ENCODE data around the gene TBC1D16.
"Not testable (repeated sequence)": the region's sequence is repeated elsewhere in the genome, so short reads cannot be mapped to it uniquely, and the experiment has no call there.

Gene TBC1D16

DNA sequence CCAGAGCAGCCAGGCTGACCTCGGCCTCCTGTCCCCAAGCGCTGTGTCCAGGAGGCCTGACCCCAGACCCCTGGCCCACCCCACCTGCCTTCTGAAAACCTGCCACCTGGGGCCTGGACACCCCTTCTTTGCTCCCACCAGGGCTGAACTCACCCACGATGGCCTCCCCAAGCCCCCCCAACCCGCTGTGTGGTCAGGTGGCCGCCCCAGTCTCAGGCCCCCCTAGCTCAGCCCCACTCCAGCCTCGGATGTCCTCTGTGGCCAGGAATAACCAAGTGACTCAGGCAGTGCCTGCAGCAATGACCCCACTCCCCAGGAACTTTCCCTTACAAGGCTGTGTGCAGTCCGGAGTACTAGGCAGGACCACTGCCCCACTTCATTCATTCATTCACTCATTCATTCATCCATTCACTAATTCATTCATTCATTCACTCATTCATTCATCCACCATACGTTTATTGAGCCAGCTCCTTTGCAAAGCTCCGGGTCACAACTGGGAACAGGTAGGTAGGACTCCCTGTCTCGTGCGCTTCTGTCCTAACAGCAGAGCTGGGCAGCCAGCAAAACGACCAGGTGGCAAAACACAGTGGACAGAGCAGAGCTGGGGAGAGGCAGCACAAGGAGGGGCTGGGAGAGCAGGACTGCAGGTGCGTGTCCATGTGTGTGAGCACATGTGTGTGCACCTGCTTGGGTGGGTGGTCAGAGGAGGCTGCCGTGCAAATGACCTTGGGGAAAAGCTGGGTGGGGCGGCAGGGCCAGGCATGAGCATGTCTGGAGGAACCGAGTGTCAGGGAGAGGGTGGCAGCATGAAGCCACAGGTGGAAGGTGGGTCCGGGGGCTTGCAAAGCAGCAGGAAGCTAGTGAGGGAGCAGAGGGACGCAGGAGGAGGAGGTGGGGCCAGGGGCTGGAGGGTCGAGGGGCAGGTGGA lies 120.6 kb downstream of the TBC1D16 start:
- no peak for DNase-seq (ENCODE audit: low read depth in 2 of 2)

GRCh38 chr17:79913896-79914812 lies 121.5 kb downstream of the TBC1D16 start:
- no peak for DNase-seq (ENCODE audit: low read depth in 2 of 2)

- no peak for DNase-seq (ENCODE audit: low read depth in 2 of 2)
These were observed 122.2 kb downstream of the TBC1D16 start for GRCh38 chr17:79913451-79913850.

- no peak for DNase-seq (ENCODE audit: low read depth in 2 of 2)
These were observed 122.9 kb downstream of the TBC1D16 start for GRCh38 chr17:79912552-79913330.

DNA sequence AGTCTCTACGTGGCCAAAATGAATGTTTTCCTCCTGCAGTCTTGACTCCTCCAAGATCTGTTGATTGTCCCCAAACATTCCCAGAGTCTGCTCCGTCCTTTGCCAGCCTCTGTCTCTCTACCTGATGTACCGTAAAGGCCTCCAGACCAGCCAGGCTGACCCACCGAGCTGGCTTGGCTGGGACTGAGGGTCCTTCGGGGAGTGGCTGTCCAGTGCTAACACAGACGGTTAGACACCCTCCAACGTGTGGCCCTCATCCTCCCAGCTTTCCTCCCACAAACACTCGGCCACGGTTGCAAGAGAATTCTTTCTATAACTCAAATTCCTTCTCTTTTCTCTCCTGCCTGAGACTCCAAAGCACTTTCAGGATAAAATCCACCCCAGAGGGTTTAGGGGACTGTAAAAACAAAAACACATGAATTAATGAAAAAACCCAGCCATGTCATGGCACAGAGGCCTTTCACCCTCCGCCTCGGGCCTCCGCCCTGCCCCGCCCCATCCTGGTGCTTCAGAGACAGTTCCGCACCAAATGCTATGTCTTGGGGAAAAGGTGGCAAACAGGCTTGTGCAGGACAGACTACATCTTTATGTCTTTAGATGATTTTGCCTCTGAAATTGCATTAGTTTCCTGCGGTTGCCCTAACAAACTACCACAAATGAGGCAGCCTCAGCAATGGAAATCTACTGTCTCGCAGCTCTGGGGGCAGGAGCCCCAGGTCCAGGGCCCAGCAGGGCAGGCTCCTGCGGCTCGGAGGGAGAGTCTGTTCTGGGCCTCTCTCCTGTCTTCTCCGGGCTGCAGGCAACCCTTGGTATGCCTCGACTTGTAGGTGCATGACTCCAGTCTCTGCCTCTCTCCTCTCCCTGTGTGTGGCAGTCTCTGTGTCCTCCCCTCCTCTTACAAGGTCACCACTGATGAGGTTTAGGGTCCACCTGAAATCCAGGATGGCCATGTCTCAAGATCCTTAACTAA lies 124.0 kb downstream of the TBC1D16 start:
- DNase-seq (ENCODE audit: low read depth in 2 of 2) = no peak

DNA sequence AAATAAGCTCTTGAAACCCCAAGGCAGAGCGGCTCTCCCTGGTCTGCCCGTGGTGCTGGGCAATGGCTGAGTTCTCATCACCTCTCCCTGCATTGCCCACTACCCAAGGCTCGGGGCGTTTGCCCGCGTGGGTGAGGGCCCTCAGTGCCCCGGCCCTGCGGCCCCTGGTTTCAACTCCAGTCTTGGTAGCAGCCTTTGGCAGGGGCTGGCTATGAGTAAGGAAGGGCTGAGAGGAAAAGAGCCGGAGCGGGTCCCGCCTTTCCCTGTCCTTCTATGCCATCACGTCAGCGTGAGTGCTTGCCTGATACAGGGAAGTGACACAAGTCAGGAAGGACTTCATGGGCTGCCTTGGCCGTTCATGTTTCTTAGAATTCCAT lies 124.7 kb downstream of the TBC1D16 start:
- no peak for DNase-seq (ENCODE audit: low read depth in 2 of 2)

GRCh38 chr17:79909121-79909520 lies 126.6 kb downstream of the TBC1D16 start:
- DNase-seq (ENCODE audit: low read depth in 2 of 2) = no peak

- DNase-seq (ENCODE audit: low read depth in 2 of 2) = no peak
These were observed 127.8 kb downstream of the TBC1D16 start for GRCh38 chr17:79907850-79908249.

- DNase-seq (ENCODE audit: low read depth in 2 of 2) = no peak
These were observed 128.4 kb downstream of the TBC1D16 start for GRCh38 chr17:79907217-79907715.

DNA sequence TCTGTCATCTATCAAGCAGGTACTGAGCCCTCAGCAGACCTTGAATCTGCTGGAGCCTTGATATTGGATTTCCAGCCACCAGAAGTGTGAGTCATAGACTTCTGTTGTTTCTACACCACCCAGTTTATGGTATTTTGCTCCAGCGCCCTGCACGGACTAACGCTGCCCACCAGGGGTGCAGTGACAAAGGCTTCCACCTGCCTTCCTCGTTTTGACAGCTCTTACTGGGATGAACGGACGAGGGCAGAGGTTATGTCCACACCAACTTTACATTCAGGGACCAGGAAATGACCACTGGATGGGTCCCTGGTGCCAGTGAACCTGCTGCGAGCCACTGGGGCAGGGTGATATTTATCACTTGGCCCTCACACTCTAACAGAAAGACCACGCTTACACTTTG lies 129.8 kb downstream of the TBC1D16 start:
- DNase-seq (ENCODE audit: low read depth in 2 of 2) = no peak

- no peak for DNase-seq (ENCODE audit: low read depth in 2 of 2)
These were observed 130.8 kb downstream of the TBC1D16 start for GRCh38 chr17:79904865-79905264.

DNA sequence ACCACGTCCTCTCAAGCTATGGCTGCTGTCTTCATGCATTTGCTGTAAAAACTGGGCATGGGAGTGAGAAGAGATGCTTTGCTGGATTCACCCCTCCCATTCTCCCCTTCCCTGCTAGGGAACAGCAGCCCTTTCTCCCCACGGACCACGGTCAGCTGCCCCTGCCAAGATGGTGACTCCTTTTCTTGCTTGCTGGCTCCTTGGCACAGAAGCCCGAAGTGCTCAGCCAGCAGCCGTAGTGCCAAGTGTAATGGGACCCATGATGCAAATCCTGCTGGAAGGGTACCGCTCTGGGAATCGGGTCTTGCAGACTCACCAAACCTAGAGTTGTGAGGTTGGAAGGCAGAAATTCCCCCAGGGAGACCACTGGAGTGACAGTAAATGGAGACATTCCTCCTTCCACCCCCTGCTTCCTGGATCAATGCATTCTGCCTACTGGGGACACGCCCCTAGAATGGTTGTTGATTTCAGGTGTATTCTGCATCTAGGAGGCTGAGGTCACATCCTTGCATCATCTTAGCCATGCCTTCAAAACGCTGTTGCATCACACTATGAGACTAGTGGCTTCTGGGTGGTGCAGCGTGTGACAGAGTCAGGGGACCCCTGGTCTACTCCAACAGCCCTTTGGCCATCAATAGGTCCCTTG lies 133.4 kb downstream of the TBC1D16 start:
- DNase-seq (ENCODE audit: low read depth in 2 of 2) = no peak

DNA sequence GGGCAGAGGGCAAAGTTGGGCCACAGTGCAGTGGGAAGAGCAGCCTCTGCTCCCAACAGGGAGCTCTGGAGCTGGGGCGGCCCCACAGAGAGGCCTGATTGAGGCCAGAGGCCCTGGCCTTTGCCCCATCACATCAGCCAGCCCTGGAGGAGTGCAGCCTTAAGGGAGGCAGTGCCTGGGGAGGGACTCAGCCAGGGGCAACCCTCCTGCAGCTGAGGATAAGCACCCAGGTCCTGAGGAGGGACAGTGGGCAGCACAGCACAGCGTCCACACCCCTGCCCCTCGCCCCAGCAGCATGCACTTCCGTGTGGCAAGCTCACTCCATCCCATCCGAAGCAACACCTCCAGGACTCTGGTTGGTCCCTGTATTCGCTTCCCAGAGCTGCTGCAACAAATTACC lies 134.5 kb downstream of the TBC1D16 start:
- no peak for DNase-seq (ENCODE audit: low read depth in 2 of 2)

GRCh38 chr17:79899584-79899983 lies 136.1 kb downstream of the TBC1D16 start:
- no peak for DNase-seq (ENCODE audit: low read depth in 2 of 2)

GRCh38 chr17:79897243-79898063 lies 138.2 kb downstream of the TBC1D16 start:
- no peak for DNase-seq (ENCODE audit: low read depth in 2 of 2)

DNA sequence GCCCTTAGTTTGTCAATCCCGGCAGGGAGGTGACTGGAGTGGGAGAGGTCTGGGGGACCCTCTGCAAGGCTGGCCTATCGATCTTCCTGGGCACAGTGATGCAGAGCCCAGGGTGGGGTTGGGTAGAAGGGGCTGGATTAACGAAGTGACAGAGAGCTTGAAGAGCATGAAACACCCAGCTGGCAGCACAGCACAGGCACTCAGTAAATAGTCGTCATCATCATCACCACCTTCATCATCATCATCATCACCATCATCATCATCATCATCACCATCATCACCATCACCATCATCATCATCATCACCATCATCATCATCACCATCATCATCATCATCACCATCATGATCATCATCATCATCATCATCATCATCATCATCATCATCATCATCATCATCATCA lies 142.2 kb downstream of the TBC1D16 start:
- not testable (repeated sequence) for DNase-seq (ENCODE audit: low read depth in 2 of 2)

DNA sequence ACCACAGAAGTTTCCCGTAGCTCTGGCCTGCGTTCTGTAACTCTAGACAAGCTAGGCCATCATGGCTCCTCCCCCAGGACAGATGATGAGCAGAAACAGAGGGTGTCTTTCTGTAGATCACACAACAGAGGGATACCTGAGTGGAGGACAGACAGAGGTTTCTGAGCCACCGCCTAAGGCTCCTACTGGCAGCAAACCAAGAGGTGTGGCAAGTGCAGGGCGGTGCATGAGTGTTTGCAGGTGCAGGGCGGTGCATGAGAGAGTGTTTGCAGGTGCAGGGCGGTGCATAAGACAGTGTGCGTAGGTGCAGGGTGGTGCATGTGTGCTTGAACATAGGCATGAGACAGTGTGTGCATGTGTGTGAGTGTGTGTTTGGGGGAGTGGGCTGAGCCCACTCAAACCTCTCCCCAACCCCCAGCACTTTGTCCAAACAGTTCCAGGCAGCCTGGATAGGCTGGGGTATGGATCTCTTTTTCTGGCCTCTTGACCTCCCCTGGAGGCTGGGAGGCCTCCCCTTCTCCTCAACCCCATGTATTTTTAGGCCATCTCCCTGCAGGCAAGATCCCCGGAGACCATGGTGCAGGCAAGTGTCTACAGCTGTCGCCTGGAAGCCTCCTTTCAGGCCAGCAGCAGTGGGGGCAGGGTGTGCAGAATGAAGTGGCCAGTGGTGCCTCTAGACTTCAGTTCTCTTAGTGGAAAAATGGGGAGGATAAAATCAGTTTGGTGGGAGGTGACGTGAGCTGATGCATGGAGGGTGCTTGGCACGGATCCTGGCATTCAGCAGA lies 143.0 kb downstream of the TBC1D16 start:
- DNase-seq (ENCODE audit: low read depth in 2 of 2) = no peak

GRCh38 chr17:79891113-79891730 lies 144.4 kb downstream of the TBC1D16 start:
- no peak for DNase-seq (ENCODE audit: low read depth in 2 of 2)
